Heart left ventricle (tissue), 16 donors: ENCODE measurements around the gene MAP3K21. TPM values are rescaled to one million over a fixed set of nuclear protein-coding genes. Genes with fewer than 3 reads are reported as not detected.

ENCODE experiments used
- ATAC-seq, 4 donors: fragments of 200-7000 bp; cut with Tn5 transposase; one replicate each; pipeline ENCODE4 v1.9.1; 2020 to 2022; ENCODE audit warnings: moderate library complexity in 4 of 4, mild to moderate bottlenecking in 3 of 4, moderate number of reproducible peaks in 1 of 4
- DNase-seq, 5 donors: peaks; one replicate each; pipeline ENCODE4 v3.0.0-alpha.2; 2020
- H3K27ac ChIP-seq, 12 donors: fragments of 200-600 bp; sonication (generic) in 4 of 12; one replicate each; pipeline versions ENCODE4 v1.5.0 to v1.8.0; 2016 to 2022; ENCODE audit warnings: mild to moderate bottlenecking in 2 of 12
- H3K27me3 ChIP-seq, 9 donors: fragments of 200-600 bp; sonication (generic) in 2 of 9; one replicate each; pipeline versions ENCODE4 v1.5.1 to v1.8.0; 2016 to 2022; ENCODE audit warnings: mild to moderate bottlenecking in 3 of 9
- H3K36me3 ChIP-seq, 9 donors: fragments of 200-600 bp; sonication (generic) in 2 of 9; one replicate each; pipeline versions ENCODE4 v1.5.0 to v1.8.0; 2018 to 2022; ENCODE audit warnings: mild to moderate bottlenecking in 2 of 9
- H3K4me1 ChIP-seq, 12 donors: fragments of 200-600 bp; sonication (generic) in 4 of 12; one replicate each; pipeline versions ENCODE4 v1.5.0 to v1.8.0; 2016 to 2022; ENCODE audit warnings: mild to moderate bottlenecking in 3 of 12
- H3K4me3 ChIP-seq, 12 donors: fragments of 200-600 bp; sonication (generic) in 4 of 12; one replicate each; pipeline versions ENCODE4 v1.5.0 to v1.8.0; 2017 to 2022; ENCODE audit warnings: mild to moderate bottlenecking in 9 of 12, moderate library complexity in 4 of 12
- H3K9me3 ChIP-seq, 12 donors: fragments of 200-600 bp; sonication (generic) in 4 of 12; one replicate each; pipeline versions ENCODE4 v1.5.0 to v1.8.0; 2016 to 2022; ENCODE audit warnings: mild to moderate bottlenecking in 1 of 12
- CTCF ChIP-seq, 12 donors: fragments of 200-600 bp; sonication (generic) in 4 of 12; IDR thresholded peaks; one replicate each; pipeline versions ENCODE4 v1.5.0 to v1.8.0; 2018 to 2022; ENCODE audit warnings: antibody characterized with exemption in 12 of 12, mild to moderate bottlenecking in 5 of 12
- POLR2A ChIP-seq, 2 donors: fragments of 450-650 bp; IDR thresholded peaks; one replicate each; pipeline ENCODE4 v1.6.1; 2017; ENCODE audit warnings: antibody characterized with exemption in 2 of 2, mild to moderate bottlenecking in 2 of 2, moderate library complexity in 2 of 2
- WGBS, 4 donors: extraction: QIAGEN DNeasy Blood & Tissue Kit in 2 of 4; methylation state at CpG; one replicate each; pipeline versions ENCODE4 v1.1.5 to v1.1.7; 2013 to 2018; 5-methylcytosine and 5-hydroxymethylcytosine counted together
- intact Hi-C, 10 donors: fragments of 100-400 bp; cut with DNase I; formaldehyde crosslinking; loops; one replicate each; pipeline versions ENCODE4 v1.11.1 to v1.14.2; 2022
- polyA plus RNA-seq, 2 donors: library from polyadenylated mRNA; stranded (reverse); fragments of 200-250 nt; gene quantifications; one replicate each; pipeline ENCODE4 v1.2.3, GENCODE V29; 2013
- total RNA-seq, 9 donors: library from RNA; depleted of rRNA in 2 of 9; stranded (reverse); fragments of >200 nt in 2 of 9; fragmentation: NEBNext Ultra II Directional in 3 of 9; extraction: Animal tissue kit (Norgen Biotek cat#: 25700) in 3 of 9; gene quantifications; one replicate each; pipeline versions ENCODE4 v1.1.0 to v1.2.4, GENCODE V29; 2016 to 2023
- donor health status: ischemic (EF 13 %, LVEDD 7.1; RV severe dilation, severe dysfunction).
- donor health status: healthy with polysubstance abuse.
- donor health status: DM: no; HTN: yes; CAD: no.
- donor health status: DM: no; HTN: no; CAD: no.
- donor health status: ischemic (EF 25% LVEDD 6.9; RV normal size, moderate dysfunction).
- donor health status: ischemic (EF 25% LVEDD 5.7; RV mildly dilated, moderate dysfunction).
- donor health status: healthy.
- donor health status: DM: yes; HTN: yes; CAD: no.
- donor health status: ischemic (EF 35%, LVEDD 5.7; RV mildly dilated, moderate dysfunction).
- donor health status: nonischemic (EF 11% LVEDD 7.7; RV severe dilation, severe dysfunction).
- donor health status: DM: yes; HTN: yes; CAD: no.
- donor health status: PGD.
- donor health status: ischemic (EF 29% LVEDD 5.4; RV normal size, mild dysfunction).
- donor health status: nonischemic (EF 23%, LVEDD 6.1; RV moderate dilation, normal function).

Gene MAP3K21
- total and polyA plus RNA-seq, 11 donors: 0.14 to 0.86 (median 0.23) TPM

- no peak for TF ChIP-seq CTCF (IDR thresholded peaks at IDR 0.05)
Observed at GRCh38 chr1:233364026-233364425, 36.5 kb downstream of the MAP3K21 start.

DNA sequence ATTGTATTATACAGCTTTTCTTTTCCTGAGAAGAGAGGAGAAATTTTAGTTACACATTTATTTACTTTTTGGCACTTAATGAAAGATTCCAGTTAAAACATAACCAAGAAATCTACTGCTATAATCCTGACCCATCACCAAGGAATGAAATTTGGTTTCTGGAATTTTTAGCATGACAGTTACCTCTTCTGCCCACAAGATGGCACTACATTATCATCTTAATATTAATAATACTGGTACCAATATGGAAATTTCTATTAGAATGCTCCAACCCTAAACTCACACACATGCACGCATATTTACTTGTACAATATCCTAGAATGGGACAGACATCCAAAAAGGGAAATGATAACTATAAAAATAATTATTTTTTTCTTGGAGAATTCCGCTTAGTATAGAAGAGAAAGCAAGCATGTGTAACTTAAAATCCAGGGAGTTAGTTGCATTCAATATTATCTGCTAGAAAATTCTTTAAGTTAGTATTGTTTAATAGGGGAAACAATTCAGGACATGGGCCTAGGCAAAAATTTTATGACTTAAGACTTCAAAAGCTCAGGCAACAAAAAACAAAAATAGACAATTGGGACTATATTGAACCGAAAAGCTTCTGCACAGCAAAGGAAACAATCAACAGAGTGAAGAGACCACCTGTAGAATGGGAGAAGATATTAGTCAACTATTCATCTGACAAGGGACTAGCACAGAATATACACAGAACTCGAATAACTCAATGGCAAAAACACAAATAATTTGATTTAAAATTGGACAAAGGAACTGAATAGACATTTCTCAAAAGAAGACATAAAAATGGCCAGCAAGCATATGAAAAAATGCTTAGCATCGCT lies 37.4 kb downstream of the MAP3K21 start:
- Histone ChIP-seq H3K4me1 (no peaks in the 10 kb centered on the region), H3K9me3 (no peaks in the 10 kb centered on the region), H3K4me3 (no peak overlapping the region), H3K27me3 (peaks cover 0 to 26% (median 0%) of the 10 kb centered on the region in 9 donors), H3K36me3 (no peaks in the 10 kb centered on the region), H3K27ac (no peak overlapping the region)
- WGBS, 4 donors: 68 to 76% (median 72%) methylated on average over 5 of the region's 5 CpGs
- intact Hi-C loops: no loop called here
- no peak for ATAC-seq
- TF ChIP-seq CTCF (IDR thresholded peaks at IDR 0.05) (peak; percentile 59 to 76 (median 72)), POLR2A (IDR thresholded peaks at IDR 0.05) (no peak)
- no peak for DNase-seq

More at GRCh38 chr1:233364026-233364425, 36.5 kb downstream of the MAP3K21 start:
- H3K9me3 ChIP-seq: no peaks in the 10 kb centered on the region
- intact Hi-C loops: no loop called here
- WGBS, 4 donors: 43 to 67% (median 57%) methylated on average over 1 of the region's 1 CpG
- ATAC-seq: no peak
- no peaks in the 10 kb centered on the region for H3K36me3 ChIP-seq
- no peak overlapping the region for H3K4me3 ChIP-seq
- H3K4me1 ChIP-seq: no peaks in the 10 kb centered on the region
- no peak overlapping the region for H3K27ac ChIP-seq
- no peak for DNase-seq
- H3K27me3 ChIP-seq: peaks cover 0 to 28% (median 0%) of the 10 kb centered on the region in 9 donors

DNA sequence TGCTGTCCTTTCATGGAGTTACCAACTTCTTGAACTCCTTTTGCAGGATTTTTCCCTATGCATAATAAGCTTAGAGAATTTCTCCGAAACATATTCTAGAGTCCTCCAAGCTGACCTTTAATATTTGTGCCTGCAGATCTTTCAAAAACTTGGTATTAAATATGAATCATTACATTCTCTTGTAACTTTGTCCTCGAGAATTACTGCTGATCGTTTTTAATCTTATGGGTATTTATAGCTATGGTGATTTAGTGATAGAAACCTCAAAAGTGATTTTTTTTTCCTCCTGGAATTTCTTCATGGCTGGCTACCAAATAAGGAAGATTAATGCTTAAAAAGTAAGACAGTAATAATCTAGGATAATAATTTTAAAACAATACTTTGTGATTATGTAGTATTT lies 39.1 kb downstream of the MAP3K21 start:
- Histone ChIP-seq H3K27ac (no peak overlapping the region), H3K27me3 (peaks cover 0 to 19% (median 0%) of the 10 kb centered on the region in 9 donors), H3K4me1 (no peaks in the 10 kb centered on the region), H3K36me3 (no peaks in the 10 kb centered on the region), H3K4me3 (no peak overlapping the region), H3K9me3 (no peaks in the 10 kb centered on the region)
- ATAC-seq: no peak
- DNase-seq: no peak
- intact Hi-C loops: no loop called here
- TF ChIP-seq POLR2A (IDR thresholded peaks at IDR 0.05) (no peak), CTCF (IDR thresholded peaks at IDR 0.05) (no peak)
- WGBS, 4 donors: 55 to 69% (median 57%) methylated on average over 3 of the region's 3 CpGs

DNA sequence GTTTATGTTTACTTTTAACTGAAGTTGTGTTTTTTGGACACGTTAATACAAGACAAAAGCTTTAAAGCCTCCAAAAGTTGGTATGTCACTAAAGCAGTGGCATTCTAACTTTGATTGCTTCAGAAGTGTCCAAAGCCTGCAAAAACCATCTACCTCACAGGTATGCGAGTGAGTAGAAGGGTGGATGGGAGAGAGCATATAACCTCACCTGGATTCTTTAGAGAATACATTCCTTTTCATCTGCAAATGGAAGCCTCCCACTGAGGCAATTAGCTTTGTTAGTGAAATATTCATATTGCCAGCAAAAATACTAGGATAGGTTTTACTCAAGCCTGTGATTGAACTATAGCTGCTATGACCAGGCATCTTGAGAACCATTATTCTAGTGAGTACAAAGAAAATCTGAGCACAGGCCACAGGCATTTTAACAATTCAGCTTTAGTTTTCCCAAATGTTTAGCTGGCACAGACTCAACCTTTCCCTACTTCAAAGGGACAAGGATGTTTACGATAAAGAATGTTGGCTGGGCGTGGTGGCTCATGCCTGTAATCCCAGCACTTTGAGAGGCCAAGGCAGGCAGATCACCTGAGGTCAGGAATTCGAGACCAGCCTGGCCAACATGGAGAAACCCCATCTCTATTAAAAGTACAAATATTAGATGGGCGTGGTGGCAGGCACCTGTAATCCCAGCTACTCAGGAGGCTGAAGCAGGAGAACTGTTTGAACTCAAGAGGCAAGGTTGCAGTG lies 39.7 kb downstream of the MAP3K21 start:
- H3K4me1 ChIP-seq: no peaks in the 10 kb centered on the region
- TF ChIP-seq CTCF (IDR thresholded peaks at IDR 0.05): no peak
- no peak for TF ChIP-seq POLR2A (IDR thresholded peaks at IDR 0.05)
- no peaks in the 10 kb centered on the region for H3K9me3 ChIP-seq
- no peak for DNase-seq
- ATAC-seq: no peak
- no peak overlapping the region for H3K27ac ChIP-seq
- no peak overlapping the region for H3K4me3 ChIP-seq
- 68 to 78% (median 71%) methylated on average over 6 of the region's 6 CpGs for WGBS, 4 donors
- peaks cover 0 to 12% (median 0%) of the 10 kb centered on the region in 9 donors for H3K27me3 ChIP-seq
- intact Hi-C loops: no loop called here
- H3K36me3 ChIP-seq: no peaks in the 10 kb centered on the region
